DMS 273 (cell line): ENCODE measurements around the gene FAM13C.
A peak's percentile ranks its signal among the peaks of the same experiment; 100 is the strongest.

ENCODE experiments used
- DNase-seq: peaks from one replicate; lab custom pipeline; 2025; ENCODE audit not compliant: unreplicated experiment; lab: John Stamatoyannopoulos, UW

Gene FAM13C

GRCh38 chr10:59320355-59320754 is 42.0 kb downstream of the FAM13C start:
- DNase-seq, result no peak

- peak; percentile 3 for DNase-seq
Observed at GRCh38 chr10:59319854-59320253, 42.5 kb downstream of the FAM13C start.

GRCh38 chr10:59317066-59317465 is 45.3 kb downstream of the FAM13C start:
- DNase-seq, result no peak

- DNase-seq, result no peak
Observed at GRCh38 chr10:59315465-59315864, 46.9 kb downstream of the FAM13C start.

- DNase-seq, result no peak
Observed at GRCh38 chr10:59314268-59314667, 48.1 kb downstream of the FAM13C start.

- DNase-seq, result no peak
Observed at GRCh38 chr10:59312247-59312646, 50.1 kb downstream of the FAM13C start.

GRCh38 chr10:59311025-59311424 is 51.3 kb downstream of the FAM13C start:
- DNase-seq, result no peak

GRCh38 chr10:59310324-59310914 is 51.9 kb downstream of the FAM13C start:
- DNase-seq, result no peak

GRCh38 chr10:59304521-59305097 is 57.7 kb downstream of the FAM13C start:
- DNase-seq, result no peak

GRCh38 chr10:59303018-59303417 is 59.3 kb downstream of the FAM13C start:
- no peak for DNase-seq

- no peak for DNase-seq
Observed at GRCh38 chr10:59302381-59302780, 60.0 kb downstream of the FAM13C start.

GRCh38 chr10:59301067-59301754 is 61.1 kb downstream of the FAM13C start:
- DNase-seq, result no peak

GRCh38 chr10:59300386-59300785 is 62.0 kb downstream of the FAM13C start:
- DNase-seq, result no peak

- no peak for DNase-seq
Observed at GRCh38 chr10:59299933-59300332, 62.4 kb downstream of the FAM13C start.

- DNase-seq, result no peak
Observed at GRCh38 chr10:59290448-59290847, 71.9 kb downstream of the FAM13C start.

GRCh38 chr10:59289853-59290252 is 72.5 kb downstream of the FAM13C start:
- DNase-seq, result no peak

GRCh38 chr10:59287587-59288255 is 74.6 kb downstream of the FAM13C start:
- DNase-seq, result no peak

GRCh38 chr10:59285848-59286247 is 76.5 kb downstream of the FAM13C start:
- DNase-seq, result no peak

GRCh38 chr10:59285073-59285472 is 77.3 kb downstream of the FAM13C start:
- DNase-seq, result no peak

GRCh38 chr10:59284118-59284975 is 78.0 kb downstream of the FAM13C start:
- DNase-seq, result no peak

GRCh38 chr10:59283456-59284091 is 78.8 kb downstream of the FAM13C start:
- peak; percentile 14 for DNase-seq
